Measurements from ENCODE around the gene DPM3. TPM values are rescaled to one million over a fixed set of nuclear protein-coding genes. Genes with fewer than 3 reads are reported as not detected.

The DPM3 gene
- total RNA-seq, 1 experiment from 2014 or later: 73.5 TPM

- no peak for TF ChIP-seq ATF6 (CRISPR knock-in tag; IDR thresholded peaks at IDR 0.05)
- TF ChIP-seq, protein P1, sequence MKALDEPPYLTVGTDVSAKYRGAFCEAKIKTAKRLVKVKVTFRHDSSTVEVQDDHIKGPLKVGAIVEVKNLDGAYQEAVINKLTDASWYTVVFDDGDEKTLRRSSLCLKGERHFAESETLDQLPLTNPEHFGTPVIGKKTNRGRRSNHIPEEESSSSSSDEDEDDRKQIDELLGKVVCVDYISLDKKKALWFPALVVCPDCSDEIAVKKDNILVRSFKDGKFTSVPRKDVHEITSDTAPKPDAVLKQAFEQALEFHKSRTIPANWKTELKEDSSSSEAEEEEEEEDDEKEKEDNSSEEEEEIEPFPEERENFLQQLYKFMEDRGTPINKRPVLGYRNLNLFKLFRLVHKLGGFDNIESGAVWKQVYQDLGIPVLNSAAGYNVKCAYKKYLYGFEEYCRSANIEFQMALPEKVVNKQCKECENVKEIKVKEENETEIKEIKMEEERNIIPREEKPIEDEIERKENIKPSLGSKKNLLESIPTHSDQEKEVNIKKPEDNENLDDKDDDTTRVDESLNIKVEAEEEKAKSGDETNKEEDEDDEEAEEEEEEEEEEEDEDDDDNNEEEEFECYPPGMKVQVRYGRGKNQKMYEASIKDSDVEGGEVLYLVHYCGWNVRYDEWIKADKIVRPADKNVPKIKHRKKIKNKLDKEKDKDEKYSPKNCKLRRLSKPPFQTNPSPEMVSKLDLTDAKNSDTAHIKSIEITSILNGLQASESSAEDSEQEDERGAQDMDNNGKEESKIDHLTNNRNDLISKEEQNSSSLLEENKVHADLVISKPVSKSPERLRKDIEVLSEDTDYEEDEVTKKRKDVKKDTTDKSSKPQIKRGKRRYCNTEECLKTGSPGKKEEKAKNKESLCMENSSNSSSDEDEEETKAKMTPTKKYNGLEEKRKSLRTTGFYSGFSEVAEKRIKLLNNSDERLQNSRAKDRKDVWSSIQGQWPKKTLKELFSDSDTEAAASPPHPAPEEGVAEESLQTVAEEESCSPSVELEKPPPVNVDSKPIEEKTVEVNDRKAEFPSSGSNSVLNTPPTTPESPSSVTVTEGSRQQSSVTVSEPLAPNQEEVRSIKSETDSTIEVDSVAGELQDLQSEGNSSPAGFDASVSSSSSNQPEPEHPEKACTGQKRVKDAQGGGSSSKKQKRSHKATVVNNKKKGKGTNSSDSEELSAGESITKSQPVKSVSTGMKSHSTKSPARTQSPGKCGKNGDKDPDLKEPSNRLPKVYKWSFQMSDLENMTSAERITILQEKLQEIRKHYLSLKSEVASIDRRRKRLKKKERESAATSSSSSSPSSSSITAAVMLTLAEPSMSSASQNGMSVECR (CRISPR knock-in tag; IDR thresholded peaks at IDR 0.05; ENCODE audit: borderline replicate concordance): 0 out of 2 replicates have a peak, but pooled peaks have one; percentile 45
- TF ChIP-seq IRF2 (CRISPR knock-in tag; IDR thresholded peaks at IDR 0.05; ENCODE audit: borderline replicate concordance, low read depth): no peak
- TF ChIP-seq, protein P2, sequence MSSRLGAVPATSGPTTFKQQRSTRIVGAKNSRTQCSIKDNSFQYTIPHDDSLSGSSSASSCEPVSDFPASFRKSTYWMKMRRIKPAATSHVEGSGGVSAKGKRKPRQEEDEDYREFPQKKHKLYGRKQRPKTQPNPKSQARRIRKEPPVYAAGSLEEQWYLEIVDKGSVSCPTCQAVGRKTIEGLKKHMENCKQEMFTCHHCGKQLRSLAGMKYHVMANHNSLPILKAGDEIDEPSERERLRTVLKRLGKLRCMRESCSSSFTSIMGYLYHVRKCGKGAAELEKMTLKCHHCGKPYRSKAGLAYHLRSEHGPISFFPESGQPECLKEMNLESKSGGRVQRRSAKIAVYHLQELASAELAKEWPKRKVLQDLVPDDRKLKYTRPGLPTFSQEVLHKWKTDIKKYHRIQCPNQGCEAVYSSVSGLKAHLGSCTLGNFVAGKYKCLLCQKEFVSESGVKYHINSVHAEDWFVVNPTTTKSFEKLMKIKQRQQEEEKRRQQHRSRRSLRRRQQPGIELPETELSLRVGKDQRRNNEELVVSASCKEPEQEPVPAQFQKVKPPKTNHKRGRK (CRISPR knock-in tag; IDR thresholded peaks at IDR 0.05; ENCODE audit: borderline replicate concordance): no peak
- TF ChIP-seq AFF4 (CRISPR knock-in tag; IDR thresholded peaks at IDR 0.05; ENCODE audit: borderline replicate concordance): no peak
- TF ChIP-seq EMX1 (CRISPR knock-in tag; IDR thresholded peaks at IDR 0.05): no peak
Observed at GRCh38 chr1:155172732-155173477, 32.6 kb upstream of the DPM3 start, which contains the start of gene KRTCAP2 (continued).

GRCh38 chr1:155171836-155172731 lies 31.8 kb upstream of the DPM3 start:
- DNase-seq (ENCODE audit: low spot score): no peak
- TF ChIP-seq USF2 (CRISPR knock-in tag; IDR thresholded peaks at IDR 0.05) (0 out of 2 replicates have a peak, but pooled peaks have one; percentile 6), NFATC4 (CRISPR knock-in tag; IDR thresholded peaks at IDR 0.05) (no peak), ATF6 (CRISPR knock-in tag; IDR thresholded peaks at IDR 0.05) (no peak)
- Mint-ChIP-seq H3K36me3 (peaks cover 20% of the 10 kb centered on the region), H3K9me3 (no peaks in the 10 kb centered on the region), H3K4me1 (peaks cover 31% of the 10 kb centered on the region), H3K27me3 (ENCODE audit: low read depth) (no peaks in the 10 kb centered on the region), H3K4me3 (peak overlapping the region; percentile 94), H3K27ac (peak overlapping the region; percentile 91)
- CTCF ChIA-PET: interaction anchor here (0.7 to 12.2 kb wide), 44 partner anchors 9 to 812 kb away, joined by 3 to 605 read pairs (median 7); partner anchors contain the start of genes ADAM15, DPM3, EFNA1 and EFNA3
- no peak for ATAC-seq
- POLR2A ChIA-PET: interaction anchor here (0.7 to 5.2 kb wide), 7 partner anchors 23 to 201 kb away, joined by 3 to 83 read pairs (median 6); partner anchors contain the start of gene SHC1

All from WTC11 (cell line).